ENCODE data around the gene IL25. TPM values are rescaled to one million over a fixed set of nuclear protein-coding genes. Genes with fewer than 3 reads are reported as not detected.

IL25 gene
- total RNA-seq, 1 experiment from 2014 or later: not detected

GRCh38 chr14:23384364-23385080 lies 11.9 kb downstream of the IL25 start:
- no peak for DNase-seq (ENCODE audit: low read depth, low spot score)
- POLR2A ChIA-PET: no interaction called here
- ATAC-seq: no peak
- Histone ChIP-seq H3K27ac (ENCODE audit: low read length) (no peak overlapping the region), H3K9me3 (ENCODE audit: control insufficient read depth, insufficient read depth, low read depth, low read length) (no peaks in the 10 kb centered on the region), H3K4me1 (ENCODE audit: control insufficient read depth, insufficient read depth, low read length) (no peaks in the 10 kb centered on the region), H3K4me3 (ENCODE audit: low read depth in 2 of 2, low read length in 2 of 2) (no peak overlapping the region), H3K27me3 (ENCODE audit: control insufficient read depth, insufficient read depth, low read length) (no peaks in the 10 kb centered on the region), H3K36me3 (ENCODE audit: control insufficient read depth, insufficient read depth, low read length) (no peaks in the 10 kb centered on the region)
- intact Hi-C loops (cut with micrococcal nuclease; ENCODE audit: unreplicated experiment): loop anchor here (5.0 kb wide), 1 partner anchor 57 kb away; no protein-coding TSS in a partner anchor
- TF ChIP-seq SIN3A (IDR thresholded peaks at IDR 0.05; ENCODE audit: borderline replicate concordance, insufficient read depth, low read depth, low read length) (no peak), POLR2AphosphoS5 (IDR thresholded peaks at IDR 0.05; ENCODE audit: low read depth, low read length) (no peak), TCF7L2 (IDR thresholded peaks at IDR 0.05; ENCODE audit: low read depth, low read length) (no peak)
- TF ChIP-seq, protein P1, sequence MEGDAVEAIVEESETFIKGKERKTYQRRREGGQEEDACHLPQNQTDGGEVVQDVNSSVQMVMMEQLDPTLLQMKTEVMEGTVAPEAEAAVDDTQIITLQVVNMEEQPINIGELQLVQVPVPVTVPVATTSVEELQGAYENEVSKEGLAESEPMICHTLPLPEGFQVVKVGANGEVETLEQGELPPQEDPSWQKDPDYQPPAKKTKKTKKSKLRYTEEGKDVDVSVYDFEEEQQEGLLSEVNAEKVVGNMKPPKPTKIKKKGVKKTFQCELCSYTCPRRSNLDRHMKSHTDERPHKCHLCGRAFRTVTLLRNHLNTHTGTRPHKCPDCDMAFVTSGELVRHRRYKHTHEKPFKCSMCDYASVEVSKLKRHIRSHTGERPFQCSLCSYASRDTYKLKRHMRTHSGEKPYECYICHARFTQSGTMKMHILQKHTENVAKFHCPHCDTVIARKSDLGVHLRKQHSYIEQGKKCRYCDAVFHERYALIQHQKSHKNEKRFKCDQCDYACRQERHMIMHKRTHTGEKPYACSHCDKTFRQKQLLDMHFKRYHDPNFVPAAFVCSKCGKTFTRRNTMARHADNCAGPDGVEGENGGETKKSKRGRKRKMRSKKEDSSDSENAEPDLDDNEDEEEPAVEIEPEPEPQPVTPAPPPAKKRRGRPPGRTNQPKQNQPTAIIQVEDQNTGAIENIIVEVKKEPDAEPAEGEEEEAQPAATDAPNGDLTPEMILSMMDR (IDR thresholded peaks at IDR 0.05): no peak
- TF ChIP-seq, protein P2, sequence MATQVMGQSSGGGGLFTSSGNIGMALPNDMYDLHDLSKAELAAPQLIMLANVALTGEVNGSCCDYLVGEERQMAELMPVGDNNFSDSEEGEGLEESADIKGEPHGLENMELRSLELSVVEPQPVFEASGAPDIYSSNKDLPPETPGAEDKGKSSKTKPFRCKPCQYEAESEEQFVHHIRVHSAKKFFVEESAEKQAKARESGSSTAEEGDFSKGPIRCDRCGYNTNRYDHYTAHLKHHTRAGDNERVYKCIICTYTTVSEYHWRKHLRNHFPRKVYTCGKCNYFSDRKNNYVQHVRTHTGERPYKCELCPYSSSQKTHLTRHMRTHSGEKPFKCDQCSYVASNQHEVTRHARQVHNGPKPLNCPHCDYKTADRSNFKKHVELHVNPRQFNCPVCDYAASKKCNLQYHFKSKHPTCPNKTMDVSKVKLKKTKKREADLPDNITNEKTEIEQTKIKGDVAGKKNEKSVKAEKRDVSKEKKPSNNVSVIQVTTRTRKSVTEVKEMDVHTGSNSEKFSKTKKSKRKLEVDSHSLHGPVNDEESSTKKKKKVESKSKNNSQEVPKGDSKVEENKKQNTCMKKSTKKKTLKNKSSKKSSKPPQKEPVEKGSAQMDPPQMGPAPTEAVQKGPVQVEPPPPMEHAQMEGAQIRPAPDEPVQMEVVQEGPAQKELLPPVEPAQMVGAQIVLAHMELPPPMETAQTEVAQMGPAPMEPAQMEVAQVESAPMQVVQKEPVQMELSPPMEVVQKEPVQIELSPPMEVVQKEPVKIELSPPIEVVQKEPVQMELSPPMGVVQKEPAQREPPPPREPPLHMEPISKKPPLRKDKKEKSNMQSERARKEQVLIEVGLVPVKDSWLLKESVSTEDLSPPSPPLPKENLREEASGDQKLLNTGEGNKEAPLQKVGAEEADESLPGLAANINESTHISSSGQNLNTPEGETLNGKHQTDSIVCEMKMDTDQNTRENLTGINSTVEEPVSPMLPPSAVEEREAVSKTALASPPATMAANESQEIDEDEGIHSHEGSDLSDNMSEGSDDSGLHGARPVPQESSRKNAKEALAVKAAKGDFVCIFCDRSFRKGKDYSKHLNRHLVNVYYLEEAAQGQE (IDR thresholded peaks at IDR 0.05; ENCODE audit: insufficient read depth in 1 of 2, low read depth in 2 of 2, low read length in 1 of 2): no peak
- CTCF ChIA-PET: no interaction called here
- BruUV-seq (replicated peaks): no TSS peak
- in situ Hi-C loops (cut with HindIII; ENCODE audit: low pct_unique_long_range_greater_than_20kb, low sequenced_read_pairs): no loop called here

- no peaks in the 10 kb centered on the region for H3K36me3 ChIP-seq (ENCODE audit: control insufficient read depth, insufficient read depth, low read length)
- no peak overlapping the region for H3K27ac ChIP-seq (ENCODE audit: low read length)
- no peaks in the 10 kb centered on the region for H3K9me3 ChIP-seq (ENCODE audit: control insufficient read depth, insufficient read depth, low read depth, low read length)
- no peak for ATAC-seq
- no peaks in the 10 kb centered on the region for H3K4me1 ChIP-seq (ENCODE audit: control insufficient read depth, insufficient read depth, low read length)
- in situ Hi-C loops (cut with HindIII; ENCODE audit: low pct_unique_long_range_greater_than_20kb, low sequenced_read_pairs): no loop called here
- H3K4me3 ChIP-seq (ENCODE audit: low read depth in 2 of 2, low read length in 2 of 2): no peak overlapping the region
- H3K27me3 ChIP-seq (ENCODE audit: control insufficient read depth, insufficient read depth, low read length): no peaks in the 10 kb centered on the region
- TF ChIP-seq SIN3A (IDR thresholded peaks at IDR 0.05; ENCODE audit: borderline replicate concordance, insufficient read depth, low read depth, low read length) (no peak), TCF7L2 (IDR thresholded peaks at IDR 0.05; ENCODE audit: low read depth, low read length) (no peak), POLR2AphosphoS5 (IDR thresholded peaks at IDR 0.05; ENCODE audit: low read depth, low read length) (no peak)
- TF ChIP-seq, protein P2 (IDR thresholded peaks at IDR 0.05; ENCODE audit: insufficient read depth in 1 of 2, low read depth in 2 of 2, low read length in 1 of 2): no peak
- TF ChIP-seq, protein P1 (IDR thresholded peaks at IDR 0.05): no peak
- intact Hi-C loops (cut with micrococcal nuclease; ENCODE audit: unreplicated experiment): no loop called here
- BruUV-seq (replicated peaks): no TSS peak
- POLR2A ChIA-PET: no interaction called here
- no peak for DNase-seq (ENCODE audit: low read depth, low spot score)
- CTCF ChIA-PET: no interaction called here
Observed at GRCh38 chr14:23385244-23385641, 12.6 kb downstream of the IL25 start.
